IMR-90 (cell line): ENCODE results near the gene TUBGCP2. TPM values are rescaled to one million over a fixed set of nuclear protein-coding genes. Genes with fewer than 3 reads are reported as not detected.
A peak's percentile ranks its signal among the peaks of the same experiment; 100 is the strongest.

Experiments used
- ATAC-seq: fragments of 200-7000 bp; cut with Tn5 transposase; 2 replicates; pipeline ENCODE4 v1.9.1; 2020; ENCODE audit warnings: low read depth, mild to moderate bottlenecking, moderate library complexity
- BruUV-seq: library from RNA; stranded (reverse); fragments of 400-500 nt; replicated peaks from 2 replicates; lab custom pipeline; 2021; lab: Mats Ljungman, UMichigan
- CTCF ChIA-PET: fragments of 300-600 bp; formaldehyde crosslinking; extraction: SDS; loops from one replicate; lab custom pipeline; 2021; ENCODE audit warnings: antibody characterized with exemption; lab: Yijun Ruan, JAX
- POLR2A ChIA-PET: fragments of 300-600 bp; sonication (Branson Sonifier 250); formaldehyde crosslinking; loops from one replicate; lab custom pipeline; 2022; ENCODE audit warnings: antibody characterized with exemption; ENCODE audit not compliant: unreplicated experiment; lab: Charles Lee
- DNase-seq: peaks from one replicate; pipeline ENCODE4 v3.0.0; 2013
- H2AFZ ChIP-seq: replicated peaks from 2 replicates; pipeline ENCODE3; 2013; ENCODE audit warnings: low read length, mild to moderate bottlenecking; ENCODE audit not compliant: poor library complexity
- H2AK5ac ChIP-seq: 2 replicates; pipeline ENCODE4 v1.6.1; 2013; ENCODE audit warnings: low read depth, low read length, inconsistent platforms
- H2AK9ac ChIP-seq: replicated peaks from 2 replicates; pipeline ENCODE3; 2013; ENCODE audit warnings: mild to moderate bottlenecking, low read depth, low read length, moderate library complexity; ENCODE audit not compliant: poor library complexity
- H2BK120ac ChIP-seq: 2 replicates; pipeline ENCODE4 v1.6.1; 2013; ENCODE audit warnings: low read depth, low read length, inconsistent platforms
- H2BK15ac ChIP-seq: 3 replicates; pipeline ENCODE4 v1.6.1; 2013; ENCODE audit warnings: low read depth, low read length, inconsistent platforms
- H2BK20ac ChIP-seq: 2 replicates; pipeline ENCODE4 v1.6.1; 2013; ENCODE audit warnings: low read depth, mild to moderate bottlenecking, inconsistent platforms, low read length, moderate library complexity
- H2BK5ac ChIP-seq: 2 replicates; pipeline ENCODE4 v1.6.1; 2013; ENCODE audit warnings: mild to moderate bottlenecking, low read depth, low read length, inconsistent platforms; ENCODE audit not compliant: poor library complexity, severe bottlenecking
- H3K14ac ChIP-seq: replicated peaks from 2 replicates; pipeline ENCODE4 v1.6.1; 2013; ENCODE audit warnings: low read depth, low read length, inconsistent platforms
- H3K18ac ChIP-seq: 2 replicates; pipeline ENCODE4 v1.6.1; 2013; ENCODE audit warnings: low read depth, low read length, control low read depth
- H3K23ac ChIP-seq: 2 replicates; pipeline ENCODE4 v1.6.1; 2013; ENCODE audit warnings: low read depth, low read length, inconsistent platforms
- H3K27ac ChIP-seq: 2 replicates; pipeline ENCODE4 v1.5.1; 2013; ENCODE audit warnings: mild to moderate bottlenecking, control low read depth, low read length; ENCODE audit not compliant: insufficient read depth
- H3K27me3 ChIP-seq: 2 replicates; pipeline ENCODE4 v1.6.1; 2013; ENCODE audit warnings: low read length; ENCODE audit not compliant: control insufficient read depth, insufficient read depth
- H3K36me3 ChIP-seq: 2 replicates; pipeline ENCODE4 v1.6.1; 2013; ENCODE audit warnings: low read length, mixed read lengths; ENCODE audit not compliant: control insufficient read depth, insufficient read depth
- H3K4ac ChIP-seq: 2 replicates; pipeline ENCODE4 v1.6.1; 2013; ENCODE audit warnings: low read depth, low read length, inconsistent platforms
- H3K4me1 ChIP-seq: 2 replicates; pipeline ENCODE4 v1.6.1; 2013; ENCODE audit warnings: low read length, mixed read lengths; ENCODE audit not compliant: control insufficient read depth, insufficient read depth
- H3K4me2 ChIP-seq: 2 replicates; pipeline ENCODE4 v1.6.1; 2013; ENCODE audit warnings: low read depth, mild to moderate bottlenecking, control low read depth, low read length, moderate library complexity
- H3K4me3 ChIP-seq: 2 replicates; pipeline ENCODE4 v1.5.1; 2013; ENCODE audit warnings: low read depth, mild to moderate bottlenecking, control low read depth, low read length, moderate library complexity; ENCODE audit not compliant: insufficient read depth
- H3K56ac ChIP-seq: 2 replicates; pipeline ENCODE4 v1.6.1; 2013; ENCODE audit warnings: low read length, inconsistent platforms; ENCODE audit not compliant: insufficient read depth; ENCODE audit errors: extremely low read depth
- H3K79me1 ChIP-seq, 2 experiments: 2 replicates each; pipeline ENCODE4 v1.6.1; 2013; ENCODE audit warnings: low read length in 2 of 2, inconsistent platforms in 1 of 2, low read depth in 1 of 2
- H3K9ac ChIP-seq: 2 replicates; pipeline ENCODE4 v1.6.1; 2013; ENCODE audit warnings: low read depth, low read length, control low read depth
- H3K9me1 ChIP-seq: 2 replicates; pipeline ENCODE4 v1.6.1; 2013; ENCODE audit warnings: low read length, inconsistent platforms; ENCODE audit not compliant: insufficient read depth
- H3K9me3 ChIP-seq: 2 replicates; pipeline ENCODE4 v1.6.1; 2013; ENCODE audit warnings: low read length; ENCODE audit not compliant: control insufficient read depth, insufficient read depth
- H4K20me1 ChIP-seq: 2 replicates; pipeline ENCODE4 v1.6.1; 2013; ENCODE audit warnings: low read length, inconsistent platforms; ENCODE audit not compliant: insufficient read depth
- H4K5ac ChIP-seq: 2 replicates; pipeline ENCODE4 v1.6.1; 2013; ENCODE audit warnings: mild to moderate bottlenecking, low read depth, low read length, control low read depth
- H4K8ac ChIP-seq, 2 experiments: 2 replicates each; pipeline ENCODE4 v1.6.1; 2013; ENCODE audit warnings: low read depth in 2 of 2, low read length in 2 of 2, control low read depth in 1 of 2, inconsistent platforms in 1 of 2
- H4K91ac ChIP-seq: 2 replicates; pipeline ENCODE4 v1.6.1; 2013; ENCODE audit warnings: low read depth, low read length, inconsistent platforms; ENCODE audit not compliant: insufficient read depth
- BHLHE40 ChIP-seq: fragments of 150-350 bp; IDR thresholded peaks from 2 replicates; pipeline ENCODE4 v1.6.1; 2016; ENCODE audit warnings: mild to moderate bottlenecking, low read depth, low read length
- CEBPB ChIP-seq: IDR thresholded peaks from 2 replicates; pipeline ENCODE4 v1.6.1; 2012; ENCODE audit warnings: low read depth, low read length, improper control_type of control experiment
- CHD1 ChIP-seq: IDR thresholded peaks from 2 replicates; pipeline ENCODE4 v1.6.1; 2012; ENCODE audit warnings: low read depth, low read length, improper control_type of control experiment
- FOS ChIP-seq: fragments of 150-350 bp; IDR thresholded peaks from 2 replicates; pipeline ENCODE4 v1.6.1; 2016; ENCODE audit warnings: low read depth, low read length
- MAFK ChIP-seq: IDR thresholded peaks from 2 replicates; pipeline ENCODE4 v1.6.1; 2012; ENCODE audit warnings: low read depth, low read length, improper control_type of control experiment
- MAZ ChIP-seq: IDR thresholded peaks from 2 replicates; pipeline ENCODE4 v1.6.1; 2012; ENCODE audit warnings: low read depth, mild to moderate bottlenecking, low read length, improper control_type of control experiment, moderate library complexity, borderline replicate concordance
- MXI1 ChIP-seq: IDR thresholded peaks from 2 replicates; pipeline ENCODE4 v1.6.1; 2012; ENCODE audit warnings: low read depth, mild to moderate bottlenecking, low read length, moderate library complexity, borderline replicate concordance
- NFE2L2 ChIP-seq: fragments of 150-350 bp; IDR thresholded peaks from 2 replicates; pipeline ENCODE4 v1.6.1; 2016; ENCODE audit warnings: low read depth, mild to moderate bottlenecking, low read length
- POLR2A ChIP-seq: IDR thresholded peaks from 2 replicates; pipeline ENCODE4 v1.6.1; 2012; ENCODE audit warnings: mild to moderate bottlenecking, low read depth, low read length
- RAD21 ChIP-seq: IDR thresholded peaks from 2 replicates; pipeline ENCODE4 v1.6.1; 2012; ENCODE audit warnings: low read length, improper control_type of control experiment
- RCOR1 ChIP-seq: IDR thresholded peaks from 2 replicates; pipeline ENCODE4 v1.6.1; 2012; ENCODE audit warnings: mild to moderate bottlenecking, low read length, improper control_type of control experiment; ENCODE audit not compliant: insufficient replicate concordance
- RFX5 ChIP-seq: IDR thresholded peaks from 2 replicates; pipeline ENCODE4 v1.8.0; 2012; ENCODE audit warnings: low read depth, mild to moderate bottlenecking, low read length, moderate library complexity
- SMC3 ChIP-seq: fragments of 150-350 bp; IDR thresholded peaks from 2 replicates; pipeline ENCODE4 v1.6.1; 2016; ENCODE audit warnings: low read depth, mild to moderate bottlenecking, antibody characterized with exemption, low read length, moderate library complexity
- WGBS, 2 experiments: methylation state at CpG; one replicate each; pipeline versions ENCODE4 v1.1.5 to v1.1.7; 2013; ENCODE audit warnings: missing lambda C conversion rate in 2 of 2; ENCODE audit not compliant: insufficient read length in 1 of 2; ENCODE audit errors: extremely low coverage in 2 of 2; 5-methylcytosine and 5-hydroxymethylcytosine counted together
- dilution Hi-C: fragments of 300-500 bp; cut with HindIII; formaldehyde crosslinking; loops from one replicate; pipeline ENCODE4 v1.14.3; 2018; ENCODE audit warnings: low sequenced_read_pairs; ENCODE audit not compliant: unreplicated experiment
- in situ Hi-C: fragments of 300-500 bp; cut with MboI; formaldehyde crosslinking; loops from 3 replicates; pipeline ENCODE4 v1.14.3; 2019; ENCODE audit warnings: low sequenced_read_pairs, inconsistent platforms, mixed read lengths
- intact Hi-C: fragments of 100-400 bp; cut with micrococcal nuclease; formaldehyde crosslinking; loops from 2 replicates; pipeline ENCODE4 v1.10.0; 2022
- polyA plus RNA-seq, 3 experiments: library from polyadenylated mRNA; depleted of rRNA; stranded (reverse); fragments of >200 nt; gene quantifications; 2 replicates each; pipeline ENCODE4 v1.2.3, GENCODE V29; 2012; ENCODE audit warnings: low replicate concordance in 1 of 3
- total RNA-seq: library from RNA; depleted of rRNA; stranded (reverse); fragments of >200 nt; gene quantifications from 2 replicates; pipeline ENCODE4 v1.2.3, GENCODE V29; 2012
- TF ChIP-seq, protein P1 (sequence below): conservative IDR thresholded peaks from 2 replicates; pipeline ENCODE4 v1.5.1; 2012; ENCODE audit warnings: mild to moderate bottlenecking, low read depth, low read length, improper control_type of control experiment
- TF ChIP-seq, protein P2 (sequence below): fragments of 150-350 bp; IDR thresholded peaks from 2 replicates; pipeline ENCODE4 v1.6.1; 2017; ENCODE audit warnings: mild to moderate bottlenecking, antibody characterized with exemption, low read length, low read depth
- TF ChIP-seq, protein P3 (sequence below): fragments of 150-350 bp; IDR thresholded peaks from 2 replicates; pipeline ENCODE4 v1.6.1; 2016; ENCODE audit warnings: low read depth, mild to moderate bottlenecking, low read length, moderate library complexity, borderline replicate concordance

Gene TUBGCP2
- total and polyA plus RNA-seq, 2 of the 4 experiments (the other 2 are of a cell fraction): 48.1 to 72.6 TPM

DNA sequence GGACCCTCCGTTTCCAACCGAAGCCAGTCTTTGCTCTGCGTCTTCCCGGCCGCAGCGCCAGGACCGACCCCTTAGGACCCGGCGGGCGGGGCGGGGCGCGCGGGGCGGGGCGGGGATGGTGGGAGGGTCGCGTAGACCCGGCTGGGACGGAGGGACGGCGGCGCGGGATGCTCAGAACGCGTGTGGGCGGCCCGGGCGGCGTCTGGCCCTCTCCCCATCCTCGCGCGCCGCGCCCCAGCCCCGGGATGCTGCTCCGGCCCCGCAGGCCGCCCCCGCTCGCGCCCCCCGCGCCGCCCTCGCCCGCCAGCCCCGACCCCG, 78.7 kb downstream of the TUBGCP2 start, which contains the start of gene UTF1:
TSS of gene UTF1 (plus strand) at position 174 of the 318 bp plus-strand sequence. CDS start at position 246, 72 bp downstream.
- H2BK120ac ChIP-seq: no peak within 1 kb of the TSS
- H3K27me3 ChIP-seq: peaks cover 56% of the 10 kb centered on the region
- H4K8ac ChIP-seq: no peak within 1 kb of the TSS
- H4K91ac ChIP-seq: no peak within 1 kb of the TSS
- no peak within 1 kb of the TSS for H2AK9ac ChIP-seq
- H3K18ac ChIP-seq: no peak within 1 kb of the TSS
- no peak within 1 kb of the TSS for H3K4me3 ChIP-seq
- no peak within 1 kb of the TSS for H3K27ac ChIP-seq
- no peak within 1 kb of the TSS; the same call in 1 of the 2 replicates for H3K56ac ChIP-seq
- in situ Hi-C loops: no loop called here
- no peak for ATAC-seq
- no TSS peak for BruUV-seq
- WGBS, 2 experiments: 0% methylated on average over 8 of the region's 49 CpGs; no CpG with 5 or more reads in 1 of the 2 experiments
- H3K36me3 ChIP-seq: no peaks in the 10 kb centered on the region
- no peaks in the 10 kb centered on the region for H3K79me1 ChIP-seq
- no peak within 1 kb of the TSS for H2BK20ac ChIP-seq
- H4K5ac ChIP-seq: no peak within 1 kb of the TSS
- no peak within 1 kb of the TSS for H3K4me2 ChIP-seq
- dilution Hi-C loops: no loop called here
- 0 out of 2 replicates have a peak, but pooled peaks cover 2% of the 10 kb centered on the region for H3K9me3 ChIP-seq
- TF ChIP-seq RFX5 (no peak), POLR2A (no peak), RAD21 (no peak), BHLHE40 (no peak), FOS (no peak), SMC3 (no peak), MXI1 (no peak), NFE2L2 (no peak), MAZ (no peak), RCOR1 (no peak), CHD1 (no peak), CEBPB (no peak), MAFK (no peak)
- TF ChIP-seq, protein P1, sequence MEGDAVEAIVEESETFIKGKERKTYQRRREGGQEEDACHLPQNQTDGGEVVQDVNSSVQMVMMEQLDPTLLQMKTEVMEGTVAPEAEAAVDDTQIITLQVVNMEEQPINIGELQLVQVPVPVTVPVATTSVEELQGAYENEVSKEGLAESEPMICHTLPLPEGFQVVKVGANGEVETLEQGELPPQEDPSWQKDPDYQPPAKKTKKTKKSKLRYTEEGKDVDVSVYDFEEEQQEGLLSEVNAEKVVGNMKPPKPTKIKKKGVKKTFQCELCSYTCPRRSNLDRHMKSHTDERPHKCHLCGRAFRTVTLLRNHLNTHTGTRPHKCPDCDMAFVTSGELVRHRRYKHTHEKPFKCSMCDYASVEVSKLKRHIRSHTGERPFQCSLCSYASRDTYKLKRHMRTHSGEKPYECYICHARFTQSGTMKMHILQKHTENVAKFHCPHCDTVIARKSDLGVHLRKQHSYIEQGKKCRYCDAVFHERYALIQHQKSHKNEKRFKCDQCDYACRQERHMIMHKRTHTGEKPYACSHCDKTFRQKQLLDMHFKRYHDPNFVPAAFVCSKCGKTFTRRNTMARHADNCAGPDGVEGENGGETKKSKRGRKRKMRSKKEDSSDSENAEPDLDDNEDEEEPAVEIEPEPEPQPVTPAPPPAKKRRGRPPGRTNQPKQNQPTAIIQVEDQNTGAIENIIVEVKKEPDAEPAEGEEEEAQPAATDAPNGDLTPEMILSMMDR: no peak
- TF ChIP-seq, protein P2, sequence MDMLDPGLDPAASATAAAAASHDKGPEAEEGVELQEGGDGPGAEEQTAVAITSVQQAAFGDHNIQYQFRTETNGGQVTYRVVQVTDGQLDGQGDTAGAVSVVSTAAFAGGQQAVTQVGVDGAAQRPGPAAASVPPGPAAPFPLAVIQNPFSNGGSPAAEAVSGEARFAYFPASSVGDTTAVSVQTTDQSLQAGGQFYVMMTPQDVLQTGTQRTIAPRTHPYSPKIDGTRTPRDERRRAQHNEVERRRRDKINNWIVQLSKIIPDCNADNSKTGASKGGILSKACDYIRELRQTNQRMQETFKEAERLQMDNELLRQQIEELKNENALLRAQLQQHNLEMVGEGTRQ: no peak
- TF ChIP-seq, protein P3, sequence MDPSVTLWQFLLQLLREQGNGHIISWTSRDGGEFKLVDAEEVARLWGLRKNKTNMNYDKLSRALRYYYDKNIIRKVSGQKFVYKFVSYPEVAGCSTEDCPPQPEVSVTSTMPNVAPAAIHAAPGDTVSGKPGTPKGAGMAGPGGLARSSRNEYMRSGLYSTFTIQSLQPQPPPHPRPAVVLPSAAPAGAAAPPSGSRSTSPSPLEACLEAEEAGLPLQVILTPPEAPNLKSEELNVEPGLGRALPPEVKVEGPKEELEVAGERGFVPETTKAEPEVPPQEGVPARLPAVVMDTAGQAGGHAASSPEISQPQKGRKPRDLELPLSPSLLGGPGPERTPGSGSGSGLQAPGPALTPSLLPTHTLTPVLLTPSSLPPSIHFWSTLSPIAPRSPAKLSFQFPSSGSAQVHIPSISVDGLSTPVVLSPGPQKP: no peak
- H3K4me1 ChIP-seq: no peaks in the 10 kb centered on the region; the same call in 1 of the 2 replicates
- no peak within 1 kb of the TSS for H2BK15ac ChIP-seq
- H3K9ac ChIP-seq: no peak within 1 kb of the TSS
- H2AK5ac ChIP-seq: no peak within 1 kb of the TSS
- POLR2A ChIA-PET: no interaction called here
- no peaks in the 10 kb centered on the region for H3K9me1 ChIP-seq
- intact Hi-C loops: no loop called here
- H3K14ac ChIP-seq: no peak within 1 kb of the TSS
- no peak within 1 kb of the TSS for H3K23ac ChIP-seq
- no peak within 1 kb of the TSS for H2BK5ac ChIP-seq
- H2AFZ ChIP-seq: peak within 1 kb of the TSS; percentile 0
- H4K20me1 ChIP-seq: no peaks in the 10 kb centered on the region
- CTCF ChIA-PET: no interaction called here
- H3K4ac ChIP-seq: no peak within 1 kb of the TSS
- no peak for DNase-seq
